ENCODE results near the gene TSPAN32. TPM values are rescaled to one million over a fixed set of nuclear protein-coding genes. Genes with fewer than 3 reads are reported as not detected.

Gene TSPAN32
- total RNA-seq, 1 experiment from 2014 or later = not detected

DNA sequence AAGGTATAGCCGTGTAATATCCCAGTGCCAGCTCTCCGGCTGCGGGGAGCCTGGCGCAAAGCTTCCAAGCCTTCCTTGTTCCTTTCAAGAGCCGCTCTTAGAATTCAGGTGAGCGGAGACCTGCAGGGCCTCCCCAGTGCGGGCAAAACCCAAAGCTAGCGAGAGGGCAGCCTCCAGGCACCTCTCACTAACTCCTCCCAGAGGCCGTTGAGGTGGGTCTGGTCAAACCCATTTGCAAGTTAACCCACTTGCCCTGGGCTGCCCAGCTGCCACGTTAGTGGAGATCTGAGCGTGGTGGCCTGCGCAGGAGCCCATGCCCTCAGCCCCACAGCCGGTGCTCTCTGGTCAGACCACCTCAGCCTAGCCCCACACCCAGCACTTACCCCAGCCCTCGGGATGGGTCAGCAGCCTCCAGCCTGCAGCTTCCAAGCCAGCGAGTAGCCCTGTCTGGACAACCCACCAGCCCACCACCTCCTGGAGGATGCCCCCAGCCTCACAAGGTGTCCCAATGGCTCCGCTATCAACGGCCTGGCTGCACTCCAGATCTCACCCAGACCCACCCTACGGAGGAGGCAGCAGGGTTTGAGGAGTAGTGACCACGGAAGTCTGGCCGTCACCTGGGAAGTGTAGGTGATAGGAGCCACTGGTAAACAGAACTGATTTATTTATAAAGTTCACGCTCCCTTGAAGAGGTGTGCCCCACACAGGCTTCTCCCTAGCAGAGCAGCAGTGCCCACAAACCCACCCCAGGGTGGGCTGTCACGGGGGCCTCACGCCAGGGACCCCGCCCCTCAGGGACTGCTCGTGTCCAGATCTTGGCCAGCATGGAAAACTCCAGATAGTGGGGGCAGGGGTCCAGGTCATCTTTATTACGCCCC, 33.7 kb upstream of the TSPAN32 start:
- no peak for DNase-seq (ENCODE audit: low read depth, low spot score)
- H3K9me2 ChIP-seq (ENCODE audit: insufficient read depth) = no peaks in the 10 kb centered on the region
- H3K79me2 ChIP-seq (ENCODE audit: insufficient read depth, low read length) = no peaks in the 10 kb centered on the region
- no peaks in the 10 kb centered on the region for H3K36me3 ChIP-seq (ENCODE audit: control insufficient read depth in 1 of 2, insufficient read depth in 2 of 2, low read length in 2 of 2)
- BruUV-seq (replicated peaks) = no TSS peak
- TF ChIP-seq ZFX (IDR thresholded peaks at IDR 0.05) (no peak), CBX3 (IDR thresholded peaks at IDR 0.05; ENCODE audit: low read depth) (no peak), RAD21 (IDR thresholded peaks at IDR 0.05; ENCODE audit: low read depth) (no peak), EGR1 (IDR thresholded peaks at IDR 0.05; ENCODE audit: low read depth) (no peak), ZNF274 (IDR thresholded peaks at IDR 0.05; ENCODE audit: low read depth, low read length) (no peak), SRF (IDR thresholded peaks at IDR 0.05; ENCODE audit: low read depth) (no peak), EZH2 (IDR thresholded peaks at IDR 0.05) (no peak), CEBPB (IDR thresholded peaks at IDR 0.05; ENCODE audit: low read depth) (no peak), SIN3A (IDR thresholded peaks at IDR 0.05; ENCODE audit: low read depth) (no peak)
- TF ChIP-seq, protein P1, sequence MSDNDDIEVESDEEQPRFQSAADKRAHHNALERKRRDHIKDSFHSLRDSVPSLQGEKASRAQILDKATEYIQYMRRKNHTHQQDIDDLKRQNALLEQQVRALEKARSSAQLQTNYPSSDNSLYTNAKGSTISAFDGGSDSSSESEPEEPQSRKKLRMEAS (IDR thresholded peaks at IDR 0.05) = no peak
- TF ChIP-seq, protein P2, sequence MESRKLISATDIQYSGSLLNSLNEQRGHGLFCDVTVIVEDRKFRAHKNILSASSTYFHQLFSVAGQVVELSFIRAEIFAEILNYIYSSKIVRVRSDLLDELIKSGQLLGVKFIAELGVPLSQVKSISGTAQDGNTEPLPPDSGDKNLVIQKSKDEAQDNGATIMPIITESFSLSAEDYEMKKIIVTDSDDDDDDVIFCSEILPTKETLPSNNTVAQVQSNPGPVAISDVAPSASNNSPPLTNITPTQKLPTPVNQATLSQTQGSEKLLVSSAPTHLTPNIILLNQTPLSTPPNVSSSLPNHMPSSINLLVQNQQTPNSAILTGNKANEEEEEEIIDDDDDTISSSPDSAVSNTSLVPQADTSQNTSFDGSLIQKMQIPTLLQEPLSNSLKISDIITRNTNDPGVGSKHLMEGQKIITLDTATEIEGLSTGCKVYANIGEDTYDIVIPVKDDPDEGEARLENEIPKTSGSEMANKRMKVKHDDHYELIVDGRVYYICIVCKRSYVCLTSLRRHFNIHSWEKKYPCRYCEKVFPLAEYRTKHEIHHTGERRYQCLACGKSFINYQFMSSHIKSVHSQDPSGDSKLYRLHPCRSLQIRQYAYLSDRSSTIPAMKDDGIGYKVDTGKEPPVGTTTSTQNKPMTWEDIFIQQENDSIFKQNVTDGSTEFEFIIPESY (IDR thresholded peaks at IDR 0.05; ENCODE audit: extremely low read depth, insufficient replicate concordance, low read length) = no peak
- ChIA-PET RAD21 (ENCODE audit: low non-redundant PET in 1 of 2, low total read pairs in 2 of 2, uncharacterized antibody in 2 of 2, unreplicated experiment in 2 of 2) (no interaction called here), CTCF (no interaction called here), POLR2A (interaction anchor here (0.6 kb wide), 1 partner anchor 746 kb away, joined by 3 read pairs; no protein-coding TSS in a partner anchor)
- intact Hi-C loops (cut with micrococcal nuclease) = no loop called here
- H3K9ac ChIP-seq (ENCODE audit: low read length) = no peak overlapping the region
- no peak for ATAC-seq
- no peaks in the 10 kb centered on the region for H3K27me3 ChIP-seq (ENCODE audit: insufficient read depth, low read length)
- H2AFZ ChIP-seq (ENCODE audit: low read depth, low read length, poor library complexity, severe bottlenecking) = no peak overlapping the region
- H3K4me3 ChIP-seq (replicated peaks in 1 of 2; ENCODE audit: low read depth in 1 of 2, low read length in 2 of 2) = peak overlapping the region in 1 of 2 experiments; percentile 56; a peak in 2 of 4 replicates
- no peaks in the 10 kb centered on the region for H4K20me1 ChIP-seq (ENCODE audit: insufficient read depth)
- H3K4me2 ChIP-seq (ENCODE audit: low read length) = peak overlapping the region; percentile 69
- H3K9me3 ChIP-seq (ENCODE audit: control insufficient read depth in 1 of 2, insufficient read depth in 1 of 2, low read depth in 1 of 2, low read length in 2 of 2) = no peaks in the 10 kb centered on the region
- H3K27ac ChIP-seq (ENCODE audit: low read depth, low read length) = no peak overlapping the region; the same call in 1 of the 2 replicates
- H3K4me1 ChIP-seq (ENCODE audit: control insufficient read depth in 1 of 2, insufficient read depth in 2 of 2, low read length in 2 of 2) = peaks cover 0 to 10% of the 10 kb centered on the region in 2 experiments; a peak in 2 of 4 replicates

All from HCT116 (cell line).